GM19023 (cell line): ENCODE measurements around the gene SLC35E1.
A peak's percentile ranks its signal among the peaks of the same experiment; 100 is the strongest.
"Not testable (repeated sequence)": the region's sequence is repeated elsewhere in the genome, so short reads cannot be mapped to it uniquely, and the experiment has no call there.

Source experiments
- ATAC-seq: cut with Tn5 transposase; IDR thresholded peaks from one replicate; pipeline ENCODE4 v1.9.1; 2021; ENCODE audit warnings: mild to moderate bottlenecking, moderate library complexity; ENCODE audit not compliant: unreplicated experiment

The SLC35E1 gene

DNA sequence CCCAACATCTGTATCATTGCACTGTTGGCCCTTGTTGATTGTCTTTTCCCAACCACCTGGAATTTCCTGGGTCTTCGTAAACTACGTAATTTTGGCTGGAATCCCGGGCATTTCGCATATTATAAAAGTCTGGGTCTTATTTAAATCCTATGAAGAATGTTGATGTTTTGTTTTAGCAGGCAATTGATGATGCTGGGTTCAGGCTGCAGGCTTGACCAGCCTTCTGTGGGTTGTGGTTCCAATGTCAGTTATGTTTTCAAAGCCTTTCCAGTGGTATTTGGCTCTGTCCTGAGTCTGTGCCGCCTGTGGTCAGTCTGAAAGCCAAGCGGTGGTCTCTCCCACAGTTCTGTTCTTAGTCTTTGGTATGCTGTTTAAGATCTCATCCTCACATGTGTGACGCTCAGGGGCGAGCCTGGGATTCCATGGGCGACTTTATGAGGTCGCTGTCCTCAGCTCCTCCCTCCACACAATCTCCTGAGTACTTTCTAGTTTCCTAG is 12.4 kb downstream of the SLC35E1 start:
- no peak for ATAC-seq

DNA sequence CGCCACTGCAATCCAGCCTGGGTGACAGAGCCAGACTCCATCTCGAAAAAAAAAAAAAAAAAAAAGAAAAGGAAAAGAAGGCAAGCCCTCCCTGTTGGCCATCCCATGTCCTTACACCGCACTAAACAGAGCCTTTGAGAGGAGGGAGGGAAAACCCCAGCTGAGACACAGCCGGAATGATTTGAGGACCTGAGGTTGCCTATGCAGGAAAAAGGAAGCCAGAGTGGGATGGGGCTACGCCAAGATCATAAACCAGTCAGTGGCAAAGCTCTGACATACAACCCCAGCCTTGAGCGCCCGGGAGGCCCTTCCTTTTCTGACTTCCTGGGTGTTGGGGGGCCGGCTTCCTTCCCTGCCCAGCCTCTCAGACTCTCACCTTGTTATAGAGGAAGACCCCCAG is 17.4 kb downstream of the SLC35E1 start:
- ATAC-seq: no peak

DNA sequence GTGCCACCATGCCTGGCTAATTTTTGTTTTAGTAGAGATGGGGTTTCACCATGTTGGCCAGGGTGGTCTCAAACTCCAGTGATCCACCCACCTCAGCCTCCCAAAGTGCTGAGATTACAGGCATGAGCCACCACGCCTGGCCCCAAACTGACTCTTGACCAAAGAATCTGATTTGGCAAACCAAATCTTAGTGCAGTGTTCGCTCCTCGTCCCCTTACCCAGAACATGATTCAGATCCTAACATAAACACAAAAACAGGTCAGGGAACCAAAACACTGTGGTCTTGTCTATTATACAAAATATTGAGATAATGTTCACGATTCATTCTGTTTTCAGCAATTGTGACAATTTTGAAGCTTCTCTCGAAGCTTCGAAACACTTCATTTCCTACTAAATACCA is 20.3 kb downstream of the SLC35E1 start:
- ATAC-seq: not testable (repeated sequence)

DNA sequence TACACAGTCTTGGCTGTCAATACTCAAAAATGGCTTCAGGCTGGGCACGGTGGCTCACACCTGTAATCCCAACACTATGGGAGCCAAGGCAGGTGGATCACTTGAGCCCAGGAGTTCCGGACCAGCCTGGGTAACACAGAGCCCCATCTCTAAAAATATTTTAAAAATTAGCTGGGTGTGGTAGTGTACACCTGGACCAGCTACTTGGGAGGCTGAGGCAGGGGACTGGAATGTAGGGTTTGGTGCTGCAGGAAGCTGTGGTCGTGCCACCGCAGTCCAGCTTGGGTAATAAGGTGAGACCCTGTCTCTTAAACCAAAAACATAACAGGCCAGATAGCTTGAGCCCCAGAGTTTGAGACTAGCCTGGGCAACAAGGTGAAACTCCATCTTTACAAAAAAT is 23.3 kb downstream of the SLC35E1 start:
- no peak for ATAC-seq

DNA sequence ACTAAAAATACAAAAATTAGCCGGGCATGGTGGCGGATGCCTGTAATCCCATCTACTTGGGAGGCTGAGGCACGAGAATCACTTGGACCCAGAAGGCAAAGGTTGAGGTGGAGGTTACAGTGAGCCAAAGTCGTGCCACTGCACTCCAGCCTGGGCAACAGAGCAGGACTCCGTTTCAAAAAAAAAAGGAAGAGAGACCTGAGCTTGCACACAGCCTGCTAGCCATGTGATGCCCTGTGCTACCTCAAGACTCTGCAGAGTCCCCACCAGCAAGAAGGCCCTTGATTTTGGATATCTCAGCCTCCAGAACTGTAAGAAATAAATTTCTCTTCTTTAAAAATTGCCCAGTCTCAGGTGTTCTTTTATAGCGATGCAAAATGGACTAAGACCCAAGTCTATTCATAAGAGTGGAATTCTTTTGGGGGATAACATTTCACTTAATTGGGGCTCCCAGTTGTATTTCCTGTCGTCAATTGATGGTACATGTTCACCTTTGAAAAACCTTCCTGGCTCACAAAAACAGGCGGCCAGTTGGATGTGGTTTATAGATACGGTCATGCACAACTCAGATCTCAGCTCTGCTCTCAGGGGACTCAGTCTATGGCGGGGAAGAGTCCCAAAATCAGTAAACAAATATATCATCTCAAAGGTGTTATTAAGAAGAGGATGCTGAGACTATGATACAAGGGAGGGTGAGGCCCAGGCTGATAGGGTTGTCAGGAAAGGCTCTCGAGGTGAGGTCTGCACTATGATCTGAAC is 27.6 kb downstream of the SLC35E1 start:
- ATAC-seq: no peak

DNA sequence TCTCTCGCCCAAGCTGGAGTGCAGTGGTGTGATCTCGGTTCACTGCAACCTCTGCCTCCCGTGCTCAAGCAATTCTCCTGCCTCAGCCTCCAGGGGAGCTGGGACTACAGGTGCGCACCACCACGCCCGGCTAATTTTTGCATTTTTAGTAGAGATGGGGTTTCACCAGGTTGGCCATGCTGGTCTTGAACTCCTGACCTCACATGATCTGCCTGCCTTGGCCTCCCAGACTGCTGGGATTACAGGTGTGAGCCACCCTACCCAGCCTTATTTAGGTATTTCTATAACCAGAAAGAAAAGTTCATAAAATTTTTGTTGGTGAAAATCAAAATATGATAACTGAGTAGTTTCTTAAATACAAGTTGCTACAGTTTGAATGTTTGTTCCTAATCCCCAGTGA is 28.5 kb downstream of the SLC35E1 start:
- ATAC-seq: not testable (repeated sequence)

DNA sequence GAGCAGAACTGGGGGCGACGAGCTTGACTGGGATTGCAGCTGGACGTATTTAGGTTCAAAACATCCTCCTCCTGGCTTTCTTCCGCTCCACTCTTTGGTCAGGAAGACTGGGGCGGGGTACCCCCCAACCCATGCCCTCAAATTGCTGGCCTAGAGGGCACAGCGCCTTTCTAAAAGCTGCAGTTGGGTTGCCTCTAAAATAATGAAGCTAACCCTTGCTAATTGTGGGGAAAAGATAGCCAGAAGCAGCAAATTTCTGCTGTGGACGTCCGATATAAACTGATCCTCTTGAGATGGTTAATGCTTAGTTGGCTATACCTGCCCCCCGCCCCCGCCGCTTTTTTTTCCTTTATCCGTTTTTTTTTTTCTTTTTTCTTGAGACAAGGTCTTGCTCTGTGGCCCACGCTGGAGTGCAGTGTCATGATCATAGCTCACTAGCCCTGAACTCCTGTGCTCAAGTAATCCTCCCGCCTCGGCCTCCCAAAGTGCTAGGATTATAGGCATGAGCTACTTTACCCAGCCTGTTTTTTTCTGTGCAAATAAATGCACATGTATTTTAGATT is 29.2 kb downstream of the SLC35E1 start:
- no peak for ATAC-seq

DNA sequence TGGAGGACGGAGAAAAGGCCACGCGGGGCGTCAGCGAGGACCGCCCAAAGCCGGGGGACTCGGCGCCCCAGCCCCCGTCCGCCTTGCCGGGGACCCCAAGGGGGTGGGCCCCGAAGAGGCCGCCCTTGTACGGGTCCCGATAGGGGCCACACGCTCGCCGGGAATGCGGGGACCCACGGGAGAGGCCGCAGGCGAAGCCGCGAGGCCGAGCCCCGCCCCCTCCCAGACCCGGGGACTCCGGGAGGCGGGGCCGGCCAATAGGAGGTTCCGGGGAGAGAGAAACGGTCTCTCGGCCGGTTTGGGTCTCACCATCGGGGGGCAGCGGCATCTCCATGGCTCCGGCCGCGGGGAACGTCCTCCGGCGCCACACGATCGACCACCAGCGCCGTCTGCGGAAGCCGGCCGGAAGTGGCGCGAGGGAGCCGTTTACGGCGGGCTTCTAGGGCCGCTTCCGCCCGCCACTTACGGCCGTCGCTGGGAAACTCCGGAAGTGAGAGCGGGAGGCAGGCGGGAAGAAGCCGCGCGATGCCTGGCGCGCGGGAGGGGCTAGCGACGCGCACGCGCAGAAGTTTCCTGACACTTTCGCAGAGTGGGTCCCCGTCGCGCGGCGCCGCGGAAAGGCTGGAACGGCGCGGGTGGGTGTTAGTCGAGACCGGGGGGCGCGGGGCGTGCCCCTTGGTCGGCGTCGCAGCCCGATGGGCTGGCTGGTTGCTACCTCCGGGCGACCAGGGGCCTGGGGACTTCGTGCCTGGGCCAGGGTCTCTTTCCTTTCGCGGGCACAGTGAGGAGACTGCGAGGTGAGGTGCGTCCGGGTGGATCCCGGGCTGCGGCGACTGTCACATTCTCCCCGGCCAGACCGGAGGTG is 29.9 kb downstream of the SLC35E1 start, which contains the start of gene CHERP:
Gene CHERP, minus strand, starts transcription at position 393 of the 865 bp plus-strand sequence. Its CDS starts 59 bp downstream, at position 334.
- peak; percentile 74 for ATAC-seq

DNA sequence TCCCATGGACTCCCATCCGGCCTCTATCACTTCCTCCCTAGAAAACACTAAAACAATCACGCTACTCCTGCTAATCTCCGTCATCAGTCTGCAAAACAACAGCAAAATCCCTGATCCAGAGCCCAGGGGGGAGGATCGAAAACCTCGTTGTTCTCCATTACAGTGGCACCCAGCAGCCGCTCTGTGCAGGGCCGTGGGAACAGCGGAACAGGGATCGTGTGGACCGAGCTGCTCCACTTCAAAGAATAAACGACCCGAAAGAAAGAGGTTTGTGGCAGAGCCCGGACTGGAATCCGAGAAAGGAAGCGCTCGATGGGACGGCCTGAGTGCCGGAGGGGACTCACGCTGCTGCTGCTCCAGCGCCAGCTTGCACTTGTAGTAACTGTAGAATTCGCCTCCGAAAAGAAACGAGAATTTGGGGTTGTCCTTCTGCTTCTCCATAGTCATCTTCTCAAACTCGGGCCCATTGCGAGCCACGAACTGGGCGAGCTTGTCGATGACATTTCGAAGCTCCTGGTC is 30.6 kb downstream of the SLC35E1 start:
- ATAC-seq: no peak

DNA sequence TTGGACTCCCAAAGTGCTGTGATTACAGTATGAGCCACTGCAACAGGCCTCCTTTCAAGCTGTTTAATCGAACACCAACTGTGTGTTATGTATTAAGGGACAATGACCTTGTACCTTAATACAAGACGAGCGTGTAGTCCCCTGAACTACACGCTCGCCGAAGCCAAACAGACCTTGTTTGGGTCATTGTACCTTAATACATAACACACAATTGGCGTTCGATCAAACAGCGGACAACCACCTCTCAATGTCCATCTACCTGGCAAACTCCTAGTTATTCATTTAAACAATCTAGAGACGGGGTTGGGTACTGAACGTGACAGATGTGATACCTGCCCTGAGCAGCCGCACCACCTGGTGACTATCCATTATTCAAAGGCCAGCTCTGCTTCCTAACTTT is 31.3 kb downstream of the SLC35E1 start:
- ATAC-seq: no peak

DNA sequence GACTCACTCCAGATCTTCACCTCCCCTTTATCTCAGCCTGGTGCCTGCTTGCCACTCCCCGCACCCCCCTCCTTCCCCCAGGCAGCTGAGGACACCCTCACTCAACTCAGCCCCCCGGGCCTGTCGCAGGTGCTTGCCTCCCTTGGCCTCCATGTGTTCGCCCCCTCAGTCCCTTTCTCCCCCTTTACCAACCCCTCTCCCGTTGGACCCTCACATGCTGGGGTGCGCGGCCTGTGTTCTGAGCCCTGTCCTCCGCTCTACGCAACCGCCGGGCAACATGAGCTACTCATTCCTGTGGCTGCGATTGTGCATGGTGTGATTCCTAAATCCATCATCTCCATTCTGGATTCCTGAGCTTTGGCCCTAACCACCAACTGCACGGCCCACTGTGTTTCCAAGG is 35.1 kb downstream of the SLC35E1 start:
- ATAC-seq: no peak

DNA sequence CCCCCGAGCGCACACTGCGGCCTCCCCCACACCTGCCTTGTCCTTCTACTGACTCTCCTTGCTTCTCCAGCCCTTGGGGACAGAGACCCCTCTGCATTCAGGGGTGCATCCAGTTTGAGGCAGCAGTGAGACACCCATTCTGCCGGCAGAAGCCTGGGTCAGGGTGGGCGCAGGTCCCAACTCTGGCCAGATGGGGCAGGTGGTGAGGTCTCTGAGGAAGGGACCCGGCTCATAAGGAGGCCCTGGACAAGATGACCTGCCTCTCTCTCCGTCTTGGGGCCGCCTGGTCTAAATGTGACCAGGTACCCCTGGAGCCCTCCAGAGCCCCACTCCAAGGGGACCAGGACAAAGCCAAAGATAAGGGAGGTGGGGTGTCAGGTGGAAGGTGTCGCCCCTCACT is 36.1 kb downstream of the SLC35E1 start:
- ATAC-seq: no peak

DNA sequence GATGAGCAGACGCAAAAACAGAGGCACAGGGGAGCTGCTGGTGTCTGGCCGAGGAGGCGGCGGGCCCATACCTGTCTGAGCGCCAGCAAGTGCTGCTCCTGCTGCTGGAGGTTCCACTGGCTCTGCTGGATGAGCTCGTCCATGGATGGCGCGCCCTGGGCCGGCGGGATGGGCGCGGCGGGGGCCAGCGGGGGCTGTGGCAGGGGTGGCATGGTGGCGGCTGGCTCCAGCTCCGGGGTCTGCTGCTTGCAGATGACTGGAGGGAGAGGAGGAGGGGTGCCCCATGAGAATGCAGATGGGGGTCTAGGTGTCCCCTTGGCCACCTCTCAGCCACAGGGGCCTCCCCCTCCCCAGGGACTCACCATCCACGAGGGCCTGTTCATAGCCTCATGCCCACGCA is 36.8 kb downstream of the SLC35E1 start:
- no peak for ATAC-seq

DNA sequence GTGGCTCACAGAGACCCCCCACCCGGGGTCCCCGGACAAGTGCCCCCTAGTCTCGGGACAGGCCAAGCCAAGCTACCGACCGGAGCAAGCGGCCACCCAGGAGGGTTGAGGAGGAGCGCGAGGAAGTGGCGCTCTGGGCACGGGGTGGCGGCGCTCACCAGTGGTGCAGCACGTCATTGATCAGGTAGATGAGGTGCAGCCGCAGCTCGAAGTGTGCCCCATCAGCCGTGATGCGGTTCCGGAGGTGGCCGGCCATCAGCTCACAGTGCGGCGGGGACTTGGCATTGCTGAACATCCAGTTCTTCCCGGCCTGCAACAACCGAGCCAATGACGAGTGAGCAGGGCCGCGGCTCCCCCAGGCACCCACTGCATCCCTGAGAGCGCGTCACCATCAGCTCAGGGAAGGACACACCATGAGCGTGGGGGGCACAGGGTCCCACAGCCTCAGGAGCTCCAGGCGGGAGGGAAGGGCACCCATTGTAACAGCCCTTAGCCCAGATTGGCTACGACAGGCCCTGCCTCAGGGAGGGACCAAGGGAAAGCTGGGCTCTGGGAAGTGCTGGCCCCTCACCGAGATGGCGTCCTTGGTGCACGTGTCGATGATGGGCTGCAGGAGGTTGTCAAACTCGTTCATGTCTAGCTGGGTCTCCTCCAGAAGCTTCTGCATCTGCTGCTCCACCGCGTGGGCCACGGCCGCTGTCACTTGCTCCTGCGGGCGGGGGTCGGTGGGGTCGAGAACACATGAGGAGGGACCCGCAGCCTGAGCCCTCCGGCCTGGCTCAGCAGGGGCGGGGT is 39.6 kb downstream of the SLC35E1 start:
- no peak for ATAC-seq

DNA sequence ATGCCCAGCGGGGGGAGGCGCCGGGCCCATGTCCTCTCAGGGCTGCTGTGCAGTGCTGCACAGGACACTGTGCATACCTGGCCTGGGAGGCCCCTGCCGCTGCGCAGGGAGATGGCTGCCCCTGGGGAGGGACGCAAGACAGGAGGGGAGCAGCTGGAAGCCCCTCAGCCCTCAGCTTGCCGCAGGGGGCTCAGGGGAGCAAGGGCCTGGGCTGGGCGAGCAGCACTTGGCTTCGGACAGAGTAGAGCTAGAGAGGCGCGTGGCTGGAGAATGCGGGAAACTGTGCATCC is 40.9 kb downstream of the SLC35E1 start:
- no peak for ATAC-seq

DNA sequence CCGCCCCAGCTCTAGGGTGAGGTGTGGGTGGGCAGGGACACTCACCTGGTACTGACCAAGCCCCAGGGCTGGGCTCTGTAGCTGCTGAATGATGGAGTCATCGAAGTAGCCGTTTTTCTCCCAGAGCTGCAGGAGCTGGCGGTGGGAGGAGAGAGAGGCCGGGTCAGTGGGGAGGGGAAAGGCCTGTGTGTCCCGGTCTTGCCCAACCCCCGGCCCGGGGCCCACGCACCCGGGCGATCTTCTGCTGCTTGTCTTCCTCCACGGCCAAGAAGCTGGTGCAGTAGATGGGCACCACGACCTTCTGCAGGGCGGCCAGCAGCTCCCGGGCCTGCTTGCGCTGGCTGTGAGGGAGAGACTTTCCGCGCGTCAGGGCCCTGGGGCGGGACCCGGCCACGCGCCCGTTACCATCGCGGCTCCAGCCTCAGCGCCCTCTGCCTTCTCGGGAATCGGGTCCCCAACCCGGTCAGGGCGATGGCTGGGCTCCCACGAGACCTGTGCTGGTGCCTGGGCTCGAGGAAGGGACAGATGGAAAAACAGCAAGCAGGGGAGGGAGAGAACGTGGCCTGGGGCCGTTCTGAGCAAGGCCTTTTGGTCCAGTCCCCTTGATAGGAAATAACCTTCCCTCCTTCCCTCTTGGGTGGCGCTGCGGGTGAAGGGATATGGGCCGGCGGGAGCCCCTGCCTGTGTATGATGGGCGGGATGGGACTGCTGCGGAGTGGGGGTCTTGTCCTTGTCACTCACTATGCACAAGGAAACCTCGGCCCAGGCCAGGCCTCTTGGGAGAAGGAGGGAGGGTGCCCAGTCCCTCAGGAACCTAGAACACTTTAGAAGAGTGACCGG is 41.5 kb downstream of the SLC35E1 start:
- ATAC-seq: no peak

DNA sequence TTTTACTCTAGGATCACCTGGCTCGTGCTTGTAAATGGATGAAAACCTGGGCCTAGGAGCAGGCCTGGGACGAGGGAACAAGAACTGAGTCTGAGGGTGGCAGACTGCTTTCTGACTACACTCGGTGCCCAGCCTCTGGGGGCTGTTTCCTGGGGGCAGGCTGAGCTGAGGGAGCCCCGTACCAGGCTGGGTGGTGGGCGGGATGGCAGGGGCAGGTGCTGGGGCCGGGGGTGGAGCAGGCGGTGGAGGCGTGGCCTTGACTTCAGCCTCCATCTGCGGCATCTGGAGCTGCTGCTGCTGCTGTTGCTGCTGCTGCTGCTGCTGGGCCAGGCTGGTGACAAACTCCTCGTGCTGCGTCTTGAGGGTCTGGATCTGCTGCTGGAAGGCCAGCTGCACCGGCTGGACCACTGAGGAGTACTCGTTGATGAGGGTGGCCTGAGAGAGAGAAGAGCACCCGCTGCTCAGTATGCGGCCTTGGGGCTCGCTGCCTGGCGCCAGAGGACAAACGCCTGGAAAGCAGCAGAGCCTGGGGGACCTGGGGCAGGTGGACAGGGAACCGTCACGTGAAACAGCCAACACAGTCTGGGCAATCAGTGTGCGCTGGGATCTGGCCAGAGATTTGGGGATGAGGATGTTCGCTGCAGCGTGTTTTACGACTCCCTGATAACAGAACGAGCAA is 42.6 kb downstream of the SLC35E1 start:
- no peak for ATAC-seq

DNA sequence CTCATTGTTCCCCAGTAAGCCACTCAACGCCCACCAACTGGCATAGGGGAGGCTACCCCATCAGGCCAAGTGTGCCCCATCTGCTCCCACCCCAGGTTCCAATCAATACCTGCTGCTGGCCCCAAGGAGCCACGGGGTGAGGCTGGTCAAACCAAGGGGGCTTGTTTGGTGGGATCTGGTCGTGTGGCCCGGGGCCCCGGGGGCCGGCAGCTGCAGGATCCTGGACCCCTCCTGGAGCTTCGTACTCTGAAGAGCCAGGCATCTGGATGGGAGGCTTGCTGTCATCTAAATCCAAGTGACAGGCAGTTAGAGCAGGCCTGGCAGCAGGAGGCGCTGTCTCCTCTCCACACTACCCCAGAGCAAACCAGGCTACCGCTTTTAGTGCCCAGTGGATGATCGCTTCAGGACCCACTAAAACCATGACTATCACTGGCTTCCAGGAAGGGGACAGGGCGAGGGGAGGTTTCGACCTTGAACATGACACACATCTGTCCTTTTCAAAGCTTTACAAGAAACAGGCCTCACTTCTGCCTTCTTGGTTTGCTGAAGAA is 44.2 kb downstream of the SLC35E1 start:
- no peak for ATAC-seq

DNA sequence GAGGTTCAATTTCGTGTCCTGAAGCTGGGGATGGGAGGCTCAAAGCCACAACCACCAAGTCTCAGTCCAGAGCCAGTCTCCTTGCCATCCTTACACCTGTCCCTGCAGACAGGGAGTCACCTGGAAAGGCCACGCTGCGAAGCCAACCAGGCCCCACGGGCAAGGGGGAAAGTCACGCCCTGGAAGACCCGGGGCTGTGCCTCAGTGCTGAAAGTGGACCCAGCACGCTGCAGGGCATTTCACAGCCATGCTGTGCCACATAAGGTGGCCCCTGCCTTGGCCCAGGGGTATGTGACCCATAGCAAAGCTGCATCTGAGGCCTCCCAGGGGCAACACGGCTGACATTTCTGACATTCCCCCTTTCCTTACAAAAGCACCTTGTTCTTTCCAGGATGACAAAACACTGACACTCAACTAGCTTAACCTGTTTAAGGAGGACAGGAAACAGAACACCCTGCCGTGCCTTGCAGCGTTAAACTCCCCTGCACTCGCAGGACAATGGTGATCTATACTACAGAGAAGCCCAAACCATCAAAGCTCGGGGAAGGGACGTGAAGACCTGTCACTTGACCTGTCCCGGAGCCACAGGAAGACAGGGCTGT is 44.8 kb downstream of the SLC35E1 start:
- ATAC-seq: no peak
